ENCODE measurements around the gene NELFCD.

GRCh38 chr20:58959652-58960051, 21.4 kb upstream of the NELFCD start:
- TF ChIP-seq CTCF (IDR thresholded peaks at IDR 0.05; ENCODE audit: insufficient read depth, low read length) (no peak), REST (IDR thresholded peaks at IDR 0.05; ENCODE audit: insufficient replicate concordance, low read depth) (no peak)
